Stimulated activated CD8-positive, alpha-beta memory T cell treated with anti-CD3 and anti-CD28 coated beads, Interleukin-15, amount 100 ng/mL, for 48 hours (primary cell): ENCODE measurements around the gene F13A1.
"Not testable (repeated sequence)": the region's sequence is repeated elsewhere in the genome, so short reads cannot be mapped to it uniquely, and the experiment has no call there.

Source experiments
- DNase-seq, 2 donors: peaks; one replicate each; pipeline ENCODE4 v3.0.0-alpha.2; 2020; ENCODE audit warnings: low read depth in 2 of 2

The F13A1 gene

GRCh38 chr6:6317825-6318733 is 2.4 kb downstream of the F13A1 start:
- DNase-seq = no peak

DNA sequence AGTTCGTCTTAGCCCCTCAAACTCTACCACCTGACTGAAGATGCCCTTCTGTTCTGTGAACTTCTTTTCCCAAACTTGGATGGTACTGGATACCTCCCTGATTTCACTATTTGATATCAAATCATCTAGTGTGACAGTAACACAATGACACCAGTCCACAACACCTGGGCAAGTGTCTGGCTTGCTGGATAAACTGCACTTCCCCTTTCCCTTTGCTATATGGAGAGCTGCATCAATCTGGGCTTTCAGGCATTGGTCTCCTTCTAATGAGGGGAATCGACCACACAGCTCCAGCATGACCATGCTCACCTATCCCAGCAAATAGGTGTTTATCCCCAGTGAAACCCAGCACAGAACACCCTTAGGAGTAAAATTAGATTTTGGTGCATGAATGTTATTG is 3.1 kb downstream of the F13A1 start:
- no peak for DNase-seq

GRCh38 chr6:6315660-6316059 is 4.8 kb downstream of the F13A1 start:
- no peak for DNase-seq

- no peak for DNase-seq
Measured at GRCh38 chr6:6314596-6314995, 5.9 kb downstream of the F13A1 start.

- DNase-seq = no peak
Measured at GRCh38 chr6:6312901-6313441, 7.5 kb downstream of the F13A1 start.

GRCh38 chr6:6305575-6305974 is 14.9 kb downstream of the F13A1 start:
- DNase-seq = no peak

- not testable (repeated sequence) for DNase-seq
Measured at GRCh38 chr6:6300383-6300782, 20.1 kb downstream of the F13A1 start.

- no peak for DNase-seq
Measured at GRCh38 chr6:6293317-6293716, 27.1 kb downstream of the F13A1 start.

- DNase-seq = no peak
Measured at GRCh38 chr6:6287415-6287814, 33.0 kb downstream of the F13A1 start.

- no peak for DNase-seq
Measured at GRCh38 chr6:6285679-6286078, 34.8 kb downstream of the F13A1 start.

- no peak for DNase-seq
Measured at GRCh38 chr6:6284221-6284966, 36.1 kb downstream of the F13A1 start.

- DNase-seq = no peak
Measured at GRCh38 chr6:6283746-6284145, 36.7 kb downstream of the F13A1 start.

DNA sequence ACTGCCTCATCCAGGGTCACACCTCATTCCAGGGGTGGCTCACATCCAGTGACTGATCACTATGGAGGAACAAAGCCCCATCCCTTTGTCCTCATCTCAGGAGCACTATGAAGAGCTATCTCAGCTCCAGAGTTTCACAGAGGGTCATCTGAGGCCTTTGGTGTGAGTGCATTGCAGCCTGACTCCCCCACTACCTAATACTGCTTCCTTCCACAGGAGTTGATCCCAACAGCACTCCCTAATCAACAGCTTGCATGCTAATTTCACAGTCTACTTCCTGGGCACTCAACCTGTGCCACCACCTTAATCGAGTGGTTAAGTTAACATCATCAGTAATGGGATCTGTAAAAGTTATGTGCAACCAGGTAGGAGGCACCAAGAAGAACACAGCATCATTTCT is 37.7 kb downstream of the F13A1 start:
- no peak for DNase-seq

DNA sequence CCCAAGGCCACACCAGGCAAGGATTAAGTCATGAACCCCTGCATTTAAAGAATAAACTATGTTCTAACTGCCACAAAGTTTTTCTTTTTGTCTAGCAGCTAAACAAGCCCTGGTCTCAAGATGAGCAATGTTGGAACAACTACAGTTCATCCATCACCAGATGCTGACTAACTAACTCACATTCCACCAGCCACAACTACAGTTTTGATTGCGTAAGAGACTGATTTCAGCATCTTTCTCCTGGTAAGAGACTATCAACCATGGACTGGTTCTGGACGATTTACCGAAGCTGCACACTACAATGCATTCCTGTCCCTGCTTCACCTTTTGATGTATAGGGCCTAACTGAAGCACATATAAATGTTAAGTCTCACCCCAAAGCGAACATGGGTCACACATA is 43.0 kb downstream of the F13A1 start:
- DNase-seq = no peak

GRCh38 chr6:6270948-6271535 is 49.4 kb downstream of the F13A1 start:
- no peak for DNase-seq

- DNase-seq = no peak
Measured at GRCh38 chr6:6260196-6260722, 60.2 kb downstream of the F13A1 start.

- no peak for DNase-seq
Measured at GRCh38 chr6:6256886-6257285, 63.6 kb downstream of the F13A1 start.

DNA sequence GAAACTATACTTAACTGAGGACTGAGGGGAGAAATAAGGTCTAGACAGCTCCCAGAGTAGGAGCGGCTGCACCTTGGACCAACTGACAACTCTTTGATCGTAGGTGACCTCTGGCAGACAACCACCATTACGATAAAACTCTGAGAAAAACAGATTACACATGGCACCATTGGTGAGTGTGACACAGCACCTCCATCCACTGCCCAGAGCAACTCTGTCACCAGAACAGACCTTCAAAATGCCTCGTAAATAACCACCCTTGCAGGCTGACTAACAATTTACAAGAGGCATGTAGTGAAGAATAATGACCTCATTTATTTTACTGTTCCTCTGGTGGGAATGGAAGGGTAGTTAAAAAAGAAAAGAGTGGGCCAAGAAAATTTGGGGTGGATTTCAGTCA is 64.2 kb downstream of the F13A1 start:
- no peak for DNase-seq

DNA sequence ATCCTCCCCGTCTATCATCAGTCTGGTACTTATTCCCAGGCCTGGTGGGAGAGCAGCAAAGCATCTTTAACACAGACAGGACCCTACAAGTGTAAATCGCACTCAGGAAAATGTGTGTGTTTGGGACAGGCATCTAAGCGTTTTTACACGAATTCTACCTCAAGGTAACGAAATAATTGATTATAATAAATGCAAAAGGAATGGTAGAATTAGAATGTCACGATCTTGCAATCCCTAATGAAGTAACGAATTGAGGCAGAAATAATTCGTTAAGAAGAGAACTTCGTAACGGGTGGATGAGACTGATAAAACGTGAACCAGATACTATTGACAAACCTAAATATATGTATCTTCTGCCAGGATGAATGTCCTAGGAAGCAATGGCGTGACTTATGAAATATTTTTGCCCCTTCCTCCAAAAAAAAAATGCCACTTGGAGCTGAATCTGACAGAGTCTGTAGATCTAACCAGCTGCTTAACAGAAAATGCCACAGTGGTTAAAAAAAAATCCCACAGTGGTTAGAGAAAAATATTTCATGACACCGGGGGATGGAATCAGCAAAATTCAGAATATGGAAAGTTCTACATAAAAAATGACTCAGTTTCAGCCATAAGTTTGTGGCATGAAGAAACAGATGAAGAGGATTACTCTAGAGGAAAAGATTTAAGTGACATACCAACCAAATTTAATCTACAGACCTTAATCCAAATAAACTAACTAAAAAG is 68.7 kb downstream of the F13A1 start:
- no peak for DNase-seq

DNA sequence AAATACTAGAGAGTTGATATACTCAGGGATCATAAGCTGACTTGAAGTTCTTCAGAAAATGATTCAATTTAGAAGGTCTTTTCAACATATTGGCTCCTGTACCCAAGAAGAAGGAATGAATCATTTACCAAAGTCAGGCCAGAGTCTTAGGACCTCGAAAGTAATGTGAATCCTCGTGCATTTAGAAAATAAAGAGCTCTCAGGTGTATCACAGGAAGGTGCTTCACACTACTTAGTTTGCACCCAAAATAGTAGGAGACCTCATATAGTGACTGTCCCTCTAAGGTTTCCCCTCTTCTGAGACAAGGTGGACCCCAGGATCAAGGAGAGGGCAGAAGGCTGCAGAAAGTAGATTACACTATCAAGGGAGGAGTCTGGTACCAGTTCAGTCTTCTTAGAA is 71.8 kb downstream of the F13A1 start:
- no peak for DNase-seq

- no peak for DNase-seq
Measured at GRCh38 chr6:6246544-6246943, 73.9 kb downstream of the F13A1 start.
